GM19238 (cell line): ENCODE data around the gene SMG6.

Experiments
- DNase-seq: peaks from one replicate; pipeline ENCODE4 v3.0.0; 2011; ENCODE audit warnings: low spot score; ENCODE audit not compliant: insufficient read length

SMG6 gene

GRCh38 chr17:2064147-2064489 lies 239.5 kb downstream of the SMG6 start:
- no peak for DNase-seq

DNA sequence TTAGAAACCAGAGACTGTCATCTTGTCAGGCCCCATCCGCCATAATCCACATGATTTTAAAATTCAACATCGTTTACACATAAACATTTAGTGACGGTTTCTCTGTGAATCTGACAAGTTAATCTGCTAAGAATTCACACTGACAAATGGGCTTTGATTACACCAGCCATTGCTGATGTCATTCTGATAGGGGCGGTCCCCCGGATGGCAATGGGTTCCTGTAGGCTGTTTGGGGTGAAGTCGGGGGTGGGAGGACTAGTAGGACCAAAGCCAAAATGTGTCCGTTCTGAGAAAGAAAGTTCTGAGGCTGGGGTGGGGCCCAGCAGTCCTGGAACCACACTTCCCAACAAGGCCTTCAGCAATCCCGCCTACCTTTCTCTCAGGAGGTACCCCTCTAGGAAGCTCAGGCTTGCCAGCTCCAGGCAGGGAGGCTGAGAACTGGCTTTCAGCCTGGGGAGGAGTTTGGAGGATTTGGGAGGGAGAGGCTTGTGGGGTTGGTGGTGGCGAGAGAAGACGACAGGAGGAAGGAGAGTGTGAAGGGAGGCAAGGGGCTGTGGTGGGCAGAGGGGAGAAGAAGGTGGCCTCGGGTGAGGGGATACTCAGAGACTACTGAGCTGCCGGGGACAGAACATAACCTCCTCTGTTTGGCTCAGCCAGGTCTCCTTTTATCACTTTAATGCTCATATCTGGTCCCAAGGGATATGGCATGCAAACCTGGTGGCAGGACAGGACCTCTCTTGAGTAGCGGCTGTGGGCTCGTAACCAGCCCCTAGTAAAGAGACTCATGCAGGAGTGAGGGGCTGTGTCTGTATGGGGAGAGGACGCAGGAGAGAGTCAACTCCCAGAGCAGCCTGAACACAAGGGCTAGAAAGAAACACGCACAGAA lies 240.1 kb downstream of the SMG6 start:
- DNase-seq = no peak

DNA sequence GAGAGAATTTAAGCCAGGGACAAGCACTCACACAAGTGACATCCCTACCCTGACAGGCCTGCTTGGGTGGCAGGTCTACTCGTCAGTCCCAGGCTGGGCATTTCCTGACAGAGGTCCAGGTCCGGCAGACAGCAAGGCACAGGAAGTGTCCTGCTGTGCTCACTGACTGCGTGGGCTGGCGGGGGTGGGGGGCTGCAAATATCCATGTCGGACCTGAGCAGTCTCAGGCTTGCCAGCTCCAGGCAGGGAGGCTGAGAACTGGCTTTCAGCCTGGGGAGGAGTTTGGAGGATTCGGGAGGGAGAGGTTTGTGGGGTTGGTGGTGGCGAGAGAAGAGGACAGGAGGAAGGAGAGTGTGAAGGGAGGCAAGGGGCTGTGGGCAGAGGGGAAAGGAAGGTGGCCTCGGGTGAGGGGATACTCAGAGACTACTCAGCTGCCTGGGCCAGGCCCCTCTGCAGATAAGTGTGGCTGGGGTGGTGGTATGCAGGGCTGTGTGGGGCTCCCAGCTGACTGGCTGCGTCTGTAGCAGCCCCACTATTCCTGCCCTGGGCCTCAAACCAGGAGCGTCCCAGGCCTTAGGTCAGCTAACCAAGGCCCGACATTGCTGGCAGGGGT lies 240.9 kb downstream of the SMG6 start:
- DNase-seq = no peak

GRCh38 chr17:2061441-2061958 lies 242.1 kb downstream of the SMG6 start:
- DNase-seq = no peak

DNA sequence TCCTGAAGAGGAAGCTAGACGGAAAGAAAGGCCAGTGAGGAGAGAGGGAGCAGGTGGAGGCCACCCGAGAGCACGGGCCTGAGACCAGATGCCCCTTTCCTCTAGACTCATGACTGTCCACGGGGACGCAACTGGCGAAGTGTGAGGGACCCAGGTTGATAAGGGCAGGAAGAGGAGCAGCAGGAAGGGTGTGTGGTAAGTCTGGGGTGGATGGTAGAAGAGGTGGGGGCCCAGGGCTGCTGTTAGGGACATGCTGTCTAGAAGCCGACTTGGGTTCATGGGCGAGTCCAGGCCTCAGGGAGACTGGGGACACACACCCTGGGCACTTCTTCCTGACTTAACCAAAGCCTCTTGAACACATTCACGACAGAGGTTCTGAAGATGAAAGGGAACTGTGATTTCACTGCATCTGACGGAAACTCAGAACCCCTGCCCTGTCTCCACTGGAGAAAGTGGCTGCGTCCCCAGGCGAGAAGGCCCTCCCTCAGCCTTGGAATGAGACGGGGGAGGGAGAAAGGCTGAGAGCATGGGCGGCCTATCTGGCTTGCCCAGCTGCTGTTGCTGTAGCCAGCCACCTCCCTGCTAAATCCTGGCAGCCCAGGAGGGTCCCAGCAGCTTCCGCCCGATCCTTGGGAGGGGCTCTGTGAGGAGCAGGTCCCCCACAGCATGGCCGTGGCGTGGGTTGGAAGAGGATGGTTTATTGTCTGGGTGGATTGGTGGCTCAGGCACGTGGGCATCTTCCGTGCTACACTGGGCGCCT lies 242.7 kb downstream of the SMG6 start:
- no peak for DNase-seq

DNA sequence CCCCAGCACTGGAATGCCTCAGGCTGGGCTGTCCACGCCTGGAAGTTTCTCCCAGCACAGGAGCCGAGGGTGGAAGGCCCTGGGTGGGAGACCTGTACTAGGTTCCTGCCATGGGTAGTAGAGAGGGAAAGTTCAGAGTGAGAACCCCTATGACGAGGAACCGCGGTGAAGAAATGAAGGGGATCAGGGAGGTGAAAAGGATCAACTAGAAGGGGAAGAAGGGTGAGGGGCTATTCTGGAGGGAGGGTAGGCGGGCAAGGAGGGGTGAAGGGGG lies 243.3 kb downstream of the SMG6 start:
- no peak for DNase-seq

GRCh38 chr17:2059547-2060384 lies 243.8 kb downstream of the SMG6 start:
- DNase-seq = no peak

DNA sequence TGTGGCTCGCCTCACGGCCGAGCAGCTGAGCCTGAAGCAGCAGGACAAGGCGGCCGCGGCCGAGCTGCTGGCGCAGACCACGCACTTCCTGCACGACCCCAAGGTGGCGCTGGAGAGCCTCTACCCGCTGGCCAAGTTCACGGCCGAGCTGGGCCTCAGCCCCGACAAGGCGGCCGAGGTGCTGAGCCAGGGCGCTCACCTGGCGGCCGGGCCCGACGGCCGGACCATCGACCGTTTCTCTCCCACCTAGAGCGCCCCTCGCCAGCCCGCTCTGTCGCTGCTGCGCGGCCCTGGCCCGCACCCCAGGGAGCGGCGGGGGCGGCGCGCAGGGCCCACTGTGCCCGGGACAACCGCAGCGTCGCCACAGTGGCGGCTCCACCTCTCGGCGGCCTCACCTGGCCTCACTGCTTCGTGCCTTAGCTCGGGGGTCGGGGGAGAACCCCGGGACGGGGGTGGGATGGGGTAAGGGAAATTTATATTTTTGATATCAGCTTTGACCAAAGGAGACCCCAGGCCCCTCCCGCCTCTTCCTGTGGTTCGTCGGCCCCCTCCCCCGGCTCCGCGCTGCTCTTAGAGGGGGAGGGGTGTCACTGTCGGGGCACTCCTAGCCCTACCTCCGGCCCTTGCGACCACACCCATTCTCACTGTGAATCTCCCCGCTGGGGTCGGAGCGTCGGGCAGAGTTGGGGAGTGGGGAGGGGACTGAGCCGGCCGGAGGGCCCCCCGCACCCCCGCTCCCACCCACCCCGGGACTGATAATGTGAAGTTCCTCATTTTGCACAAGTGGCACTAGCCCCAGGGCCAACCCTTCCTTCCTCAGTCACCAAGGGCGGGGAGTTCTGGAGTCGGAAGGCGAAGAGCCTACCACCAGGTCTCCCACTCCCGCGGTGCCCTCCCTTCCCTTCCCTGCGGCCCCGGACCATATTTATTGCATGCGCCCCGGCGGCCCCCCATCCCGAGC lies 244.7 kb downstream of the SMG6 start:
- peak; percentile 75 for DNase-seq

DNA sequence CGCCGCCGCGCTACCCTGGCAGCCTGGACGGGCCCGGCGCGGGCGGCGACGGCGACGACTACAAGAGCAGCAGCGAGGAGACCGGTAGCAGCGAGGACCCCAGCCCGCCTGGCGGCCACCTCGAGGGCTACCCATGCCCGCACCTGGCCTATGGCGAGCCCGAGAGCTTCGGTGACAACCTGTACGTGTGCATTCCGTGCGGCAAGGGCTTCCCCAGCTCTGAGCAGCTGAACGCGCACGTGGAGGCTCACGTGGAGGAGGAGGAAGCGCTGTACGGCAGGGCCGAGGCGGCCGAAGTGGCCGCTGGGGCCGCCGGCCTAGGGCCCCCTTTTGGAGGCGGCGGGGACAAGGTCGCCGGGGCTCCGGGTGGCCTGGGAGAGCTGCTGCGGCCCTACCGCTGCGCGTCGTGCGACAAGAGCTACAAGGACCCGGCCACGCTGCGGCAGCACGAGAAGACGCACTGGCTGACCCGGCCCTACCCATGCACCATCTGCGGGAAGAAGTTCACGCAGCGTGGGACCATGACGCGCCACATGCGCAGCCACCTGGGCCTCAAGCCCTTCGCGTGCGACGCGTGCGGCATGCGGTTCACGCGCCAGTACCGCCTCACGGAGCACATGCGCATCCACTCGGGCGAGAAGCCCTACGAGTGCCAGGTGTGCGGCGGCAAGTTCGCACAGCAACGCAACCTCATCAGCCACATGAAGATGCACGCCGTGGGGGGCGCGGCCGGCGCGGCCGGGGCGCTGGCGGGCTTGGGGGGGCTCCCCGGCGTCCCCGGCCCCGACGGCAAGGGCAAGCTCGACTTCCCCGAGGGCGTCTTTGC lies 245.6 kb downstream of the SMG6 start:
- no peak for DNase-seq

GRCh38 chr17:2057175-2057759 lies 246.3 kb downstream of the SMG6 start:
- no peak for DNase-seq

GRCh38 chr17:2056206-2057174 lies 247.1 kb downstream of the SMG6 start:
- peak; percentile 68 for DNase-seq

DNA sequence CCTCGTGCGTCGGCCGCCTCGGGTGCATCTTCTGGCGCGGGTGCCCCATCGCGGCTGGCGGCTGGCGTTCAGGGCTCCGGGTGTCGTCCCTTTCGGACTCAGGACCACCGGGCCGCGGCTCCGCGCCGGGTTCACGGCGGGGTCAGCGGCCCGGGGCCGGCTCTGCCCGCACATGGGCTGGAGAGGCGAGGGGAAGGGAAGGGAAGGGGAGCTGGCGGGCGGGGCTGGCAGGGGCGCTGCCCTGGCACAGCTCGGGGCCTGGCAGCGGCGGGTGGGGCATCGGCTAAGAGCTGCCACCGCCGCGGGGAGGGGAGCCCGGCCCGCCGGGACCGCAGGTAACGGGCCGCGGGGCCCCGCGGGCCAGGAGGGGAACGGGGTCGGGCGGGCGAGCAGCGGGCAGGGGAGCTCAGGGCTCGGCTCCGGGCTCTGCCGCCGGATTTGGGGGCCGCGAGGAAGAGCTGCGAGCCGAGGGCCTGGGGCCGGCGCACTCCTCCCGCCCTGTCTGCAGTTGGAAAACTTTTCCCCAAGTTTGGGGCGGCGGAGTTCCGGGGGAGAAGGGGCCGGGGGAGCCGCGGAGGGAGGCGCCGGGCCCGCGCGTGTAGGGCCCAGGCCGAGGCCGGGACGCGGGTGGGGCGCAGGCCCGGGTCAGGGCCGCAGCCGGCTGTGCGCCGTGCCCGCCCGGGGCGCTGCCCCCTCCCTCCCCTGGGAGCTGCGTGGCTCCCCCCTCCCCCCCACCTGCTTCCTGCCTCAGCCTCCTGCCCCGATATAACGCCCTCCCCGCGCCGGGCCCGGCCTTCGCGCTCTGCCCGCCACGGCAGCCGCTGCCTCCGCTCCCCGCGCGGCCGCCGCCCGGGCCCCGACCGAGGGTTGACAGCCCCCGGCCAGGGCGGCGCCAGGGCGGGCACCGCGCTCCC lies 248.0 kb downstream of the SMG6 start:
- DNase-seq = peak; percentile 78

DNA sequence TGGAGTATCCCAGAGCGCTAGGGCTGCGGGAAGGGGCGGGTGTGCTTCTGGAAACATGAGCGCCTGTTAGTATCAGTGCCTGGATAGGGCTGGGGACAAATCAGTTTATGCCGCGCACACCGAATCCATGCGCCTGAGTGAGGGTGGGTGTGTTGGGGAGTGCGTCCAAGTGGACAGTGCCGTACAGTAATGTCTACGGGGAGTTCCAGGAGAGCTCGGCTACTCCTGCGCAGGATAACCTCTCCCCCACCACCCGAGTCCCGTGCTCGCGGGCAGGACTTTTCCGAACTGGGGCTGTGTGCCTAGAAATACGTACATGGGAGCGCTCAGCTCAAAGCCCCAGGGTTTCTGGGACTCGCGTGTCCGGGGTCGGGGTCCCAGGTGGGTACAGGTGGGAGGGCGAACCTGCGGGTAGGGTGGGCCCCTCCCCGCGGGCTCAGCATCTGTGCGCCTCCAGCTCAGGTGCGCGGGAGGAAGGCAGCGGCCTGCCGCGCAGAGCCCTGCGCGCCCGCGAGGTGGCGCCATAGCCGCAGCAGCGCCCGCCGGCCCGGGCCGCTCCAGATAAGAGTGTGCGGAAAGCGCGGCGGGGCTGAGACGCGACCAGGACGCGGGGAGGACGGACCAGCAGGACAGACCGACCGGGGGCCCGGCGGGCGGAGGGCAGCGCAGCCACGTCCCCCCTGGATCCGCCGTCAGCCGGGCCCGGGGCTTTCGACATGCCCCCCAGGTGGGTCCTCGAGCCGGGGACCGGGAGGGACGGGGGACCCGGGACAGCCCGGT lies 248.9 kb downstream of the SMG6 start, which contains the start of gene HIC1:
Gene HIC1, plus strand, starts transcription at position 592 of the 780 bp plus-strand sequence. CDS start 1,588 bp downstream, outside the sequence.
- DNase-seq = peak; percentile 89

GRCh38 chr17:2054262-2054511 lies 249.4 kb downstream of the SMG6 start:
- DNase-seq = no peak

GRCh38 chr17:2053380-2054261 lies 250.0 kb downstream of the SMG6 start:
- DNase-seq = peak; percentile 62
